GOT3 (cell line): ENCODE data around the gene FNIP2.
"Not testable (repeated sequence)": the region's sequence is repeated elsewhere in the genome, so short reads cannot be mapped to it uniquely, and the experiment has no call there.

ENCODE experiments used
- DNase-seq: peaks from one replicate; lab custom pipeline; 2025; ENCODE audit warnings: mixed read lengths; lab: John Stamatoyannopoulos, UW

The FNIP2 gene

GRCh38 chr4:158956918-158957317, 188.1 kb downstream of the FNIP2 start:
- DNase-seq = not testable (repeated sequence)
